22Rv1 (cell line): ENCODE results near the gene CWC22.

Source experiments
- CTCF ChIP-seq: fragments of 450-650 bp; IDR thresholded peaks from 2 replicates; pipeline ENCODE4 v1.5.1; 2017; ENCODE audit warnings: mild to moderate bottlenecking
- ZFX ChIP-seq: fragments of 450-650 bp; IDR thresholded peaks from 2 replicates; pipeline ENCODE4 v1.6.1; 2017; ENCODE audit warnings: antibody characterized with exemption, borderline replicate concordance

GRCh38 chr2:179936654-179937053, 70.4 kb downstream of the CWC22 start:
- TF ChIP-seq CTCF (peak; percentile 63), ZFX (no peak)
